ENCODE measurements around the gene OBSCN. TPM values are rescaled to one million over a fixed set of nuclear protein-coding genes. Genes with fewer than 3 reads are reported as not detected.

OBSCN gene
- total RNA-seq, 1 donor from 2014 or later: 5.1 TPM

DNA sequence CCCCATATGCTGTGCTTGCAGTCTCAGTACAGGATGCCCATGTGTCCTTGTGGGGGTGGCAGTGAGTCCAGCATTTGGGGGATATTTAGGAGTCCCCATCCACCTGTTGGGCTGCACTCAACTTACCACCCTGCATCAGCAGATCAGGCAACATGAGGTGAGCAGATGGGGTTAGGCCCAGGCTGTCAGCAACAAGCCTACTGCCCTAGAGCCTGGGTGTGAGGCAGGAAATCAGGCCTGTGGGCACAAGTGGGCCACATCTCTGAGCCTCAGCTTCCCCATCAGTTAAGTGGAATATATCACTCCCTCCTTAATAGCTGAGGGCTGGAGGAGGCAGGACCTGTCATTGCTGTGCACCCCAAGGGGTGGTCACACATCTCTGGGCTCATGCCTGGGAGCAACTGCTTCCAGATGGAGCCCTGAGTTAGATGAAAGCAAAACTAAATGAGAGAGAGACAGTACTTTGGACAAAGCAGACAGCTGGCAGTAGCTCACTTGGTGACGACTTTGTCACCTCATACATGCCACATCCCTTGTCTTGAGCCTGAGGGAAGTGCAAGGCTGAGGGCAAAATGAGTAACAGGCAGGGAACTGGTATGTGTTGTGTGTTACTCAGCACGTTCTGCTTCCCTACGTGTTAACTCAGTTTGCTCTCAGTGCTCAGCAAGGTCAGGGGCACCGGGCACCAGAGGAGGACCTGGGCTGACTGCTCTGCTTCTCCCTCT lies 150.4 kb downstream of the OBSCN start:
- no peaks in the 10 kb centered on the region for H3K4me1 Mint-ChIP-seq
- Histone ChIP-seq H3K36me3 (no peaks in the 10 kb centered on the region), H3F3A (ENCODE audit: low read depth) (no peaks in the 10 kb centered on the region), H2AFZ (replicated peaks) (no peak overlapping the region), H3K27ac (no peak overlapping the region), H3K4me2 (no peak overlapping the region), H3K9ac (no peak overlapping the region), H3K4me3 (no peak overlapping the region), H3K27me3 (no peaks in the 10 kb centered on the region), H3K79me2 (ENCODE audit: low read depth) (no peaks in the 10 kb centered on the region), H4K20me1 (ENCODE audit: low read depth) (no peaks in the 10 kb centered on the region), H3K9me3 (ENCODE audit: low read depth) (no peaks in the 10 kb centered on the region), H3K4me1 (no peaks in the 10 kb centered on the region)
- DNase-seq (ENCODE audit: low spot score): no peak
- H3K36me3 Mint-ChIP-seq: peaks cover 3% of the 10 kb centered on the region
- H3K27ac Mint-ChIP-seq: peak overlapping the region; percentile 46
- TF ChIP-seq EZH2phosphoT487 (IDR thresholded peaks at IDR 0.05): no peak
- H3K4me3 Mint-ChIP-seq: no peak overlapping the region
- H3K27me3 Mint-ChIP-seq (ENCODE audit: insufficient read depth, low read depth): peaks cover 5% of the 10 kb centered on the region
- no peaks in the 10 kb centered on the region for H3K9me3 Mint-ChIP-seq

- H3K4me2 ChIP-seq: no peak overlapping the region
- Mint-ChIP-seq H3K9me3 (no peaks in the 10 kb centered on the region), H3K27ac (no peak overlapping the region), H3K36me3 (peaks cover 3% of the 10 kb centered on the region), H3K4me1 (no peaks in the 10 kb centered on the region), H3K27me3 (ENCODE audit: insufficient read depth, low read depth) (peaks cover 3% of the 10 kb centered on the region), H3K4me3 (no peak overlapping the region)
- no peaks in the 10 kb centered on the region for H3F3A ChIP-seq (ENCODE audit: low read depth)
- no peak for DNase-seq (ENCODE audit: low spot score)
- TF ChIP-seq, protein P1, sequence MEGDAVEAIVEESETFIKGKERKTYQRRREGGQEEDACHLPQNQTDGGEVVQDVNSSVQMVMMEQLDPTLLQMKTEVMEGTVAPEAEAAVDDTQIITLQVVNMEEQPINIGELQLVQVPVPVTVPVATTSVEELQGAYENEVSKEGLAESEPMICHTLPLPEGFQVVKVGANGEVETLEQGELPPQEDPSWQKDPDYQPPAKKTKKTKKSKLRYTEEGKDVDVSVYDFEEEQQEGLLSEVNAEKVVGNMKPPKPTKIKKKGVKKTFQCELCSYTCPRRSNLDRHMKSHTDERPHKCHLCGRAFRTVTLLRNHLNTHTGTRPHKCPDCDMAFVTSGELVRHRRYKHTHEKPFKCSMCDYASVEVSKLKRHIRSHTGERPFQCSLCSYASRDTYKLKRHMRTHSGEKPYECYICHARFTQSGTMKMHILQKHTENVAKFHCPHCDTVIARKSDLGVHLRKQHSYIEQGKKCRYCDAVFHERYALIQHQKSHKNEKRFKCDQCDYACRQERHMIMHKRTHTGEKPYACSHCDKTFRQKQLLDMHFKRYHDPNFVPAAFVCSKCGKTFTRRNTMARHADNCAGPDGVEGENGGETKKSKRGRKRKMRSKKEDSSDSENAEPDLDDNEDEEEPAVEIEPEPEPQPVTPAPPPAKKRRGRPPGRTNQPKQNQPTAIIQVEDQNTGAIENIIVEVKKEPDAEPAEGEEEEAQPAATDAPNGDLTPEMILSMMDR (IDR thresholded peaks at IDR 0.05): no peak
- no peak for TF ChIP-seq EZH2 (IDR thresholded peaks at IDR 0.05)
- TF ChIP-seq EZH2phosphoT487 (IDR thresholded peaks at IDR 0.05): no peak
- H3K9me3 ChIP-seq (ENCODE audit: low read depth): no peaks in the 10 kb centered on the region
- no peaks in the 10 kb centered on the region for H4K20me1 ChIP-seq (ENCODE audit: low read depth)
- no peaks in the 10 kb centered on the region for H3K79me2 ChIP-seq (ENCODE audit: low read depth)
- H2AFZ ChIP-seq (replicated peaks): no peak overlapping the region
- H3K9ac ChIP-seq: no peak overlapping the region
- H3K4me3 ChIP-seq: no peak overlapping the region
- H3K27me3 ChIP-seq: no peaks in the 10 kb centered on the region
- no peaks in the 10 kb centered on the region for H3K4me1 ChIP-seq
- H3K36me3 ChIP-seq: no peaks in the 10 kb centered on the region
- H3K27ac ChIP-seq: no peak overlapping the region
Observed at GRCh38 chr1:228358764-228359612, 151.1 kb downstream of the OBSCN start.

GRCh38 chr1:228359613-228360532 lies 152.0 kb downstream of the OBSCN start:
- DNase-seq (ENCODE audit: low spot score): no peak
- Histone ChIP-seq H3K27ac (no peak overlapping the region), H3K9ac (no peak overlapping the region), H3K9me3 (ENCODE audit: low read depth) (no peaks in the 10 kb centered on the region), H3K36me3 (no peaks in the 10 kb centered on the region), H3K27me3 (no peaks in the 10 kb centered on the region), H2AFZ (replicated peaks) (no peak overlapping the region), H3K79me2 (ENCODE audit: low read depth) (no peaks in the 10 kb centered on the region), H4K20me1 (ENCODE audit: low read depth) (no peaks in the 10 kb centered on the region), H3K4me2 (no peak overlapping the region), H3K4me1 (no peaks in the 10 kb centered on the region), H3F3A (ENCODE audit: low read depth) (no peaks in the 10 kb centered on the region), H3K4me3 (no peak overlapping the region)
- Mint-ChIP-seq H3K27me3 (ENCODE audit: insufficient read depth, low read depth) (peaks cover 3% of the 10 kb centered on the region), H3K9me3 (no peaks in the 10 kb centered on the region), H3K36me3 (peaks cover 3% of the 10 kb centered on the region), H3K4me1 (no peaks in the 10 kb centered on the region), H3K4me3 (no peak overlapping the region), H3K27ac (no peak overlapping the region)
- TF ChIP-seq EZH2phosphoT487 (IDR thresholded peaks at IDR 0.05): no peak
- no peak for TF ChIP-seq EZH2 (IDR thresholded peaks at IDR 0.05)
- TF ChIP-seq, protein P1 (IDR thresholded peaks at IDR 0.05): no peak
